ENCODE data around the gene NUDT5.

The NUDT5 gene

GRCh38 chr10:12207114-12207513 lies 11.4 kb upstream of the NUDT5 start:
- POLR2A ChIA-PET: interaction anchor here (0.6 kb wide), 1 partner anchor 72 kb away, joined by 10 read pairs; no protein-coding TSS in a partner anchor
- no peak for DNase-seq (ENCODE audit: extremely low spot score)
- CTCF ChIA-PET: interaction anchor here (1.0 to 1.3 kb wide), 2 partner anchors 15 to 505 kb away, joined by 3 read pairs; no protein-coding TSS in a partner anchor
- no peak for TF ChIP-seq CTCF (IDR thresholded peaks at IDR 0.05; ENCODE audit: control extremely low read depth, extremely low read depth, low read depth, missing control alignments)

- TF ChIP-seq CTCF (IDR thresholded peaks at IDR 0.05; ENCODE audit: control extremely low read depth, extremely low read depth, low read depth, missing control alignments): no peak
- POLR2A ChIA-PET: no interaction called here
- DNase-seq (ENCODE audit: extremely low spot score): no peak
- CTCF ChIA-PET: interaction anchor here (1.7 kb wide), 1 partner anchor 10 kb away, joined by 11 read pairs; no protein-coding TSS in a partner anchor
Measured at GRCh38 chr10:12205082-12205481, 9.4 kb upstream of the NUDT5 start.

GRCh38 chr10:12202226-12202625 lies 6.5 kb upstream of the NUDT5 start:
- ChIA-PET POLR2A (no interaction called here), CTCF (interaction anchor here (1.0 to 1.1 kb wide), 2 partner anchors 9 to 12 kb away, joined by 3 read pairs; no protein-coding TSS in a partner anchor)
- no peak for DNase-seq (ENCODE audit: extremely low spot score)
- no peak for TF ChIP-seq CTCF (IDR thresholded peaks at IDR 0.05; ENCODE audit: control extremely low read depth, extremely low read depth, low read depth, missing control alignments)

- TF ChIP-seq CTCF (IDR thresholded peaks at IDR 0.05; ENCODE audit: control extremely low read depth, extremely low read depth, low read depth, missing control alignments): no peak
- CTCF ChIA-PET: interaction anchor here (1.3 to 2.3 kb wide), 2 partner anchors 13 to 30 kb away, joined by 5 to 21 read pairs; no protein-coding TSS in a partner anchor
- DNase-seq (ENCODE audit: extremely low spot score): no peak
- POLR2A ChIA-PET: interaction anchor here (0.6 kb wide), 1 partner anchor 928 kb away, joined by 3 read pairs; no protein-coding TSS in a partner anchor
Measured at GRCh38 chr10:12201543-12201942, 5.9 kb upstream of the NUDT5 start.

- CTCF ChIA-PET: interaction anchor here (1.3 to 2.3 kb wide), 3 partner anchors 8 to 31 kb away, joined by 5 to 21 read pairs (median 5); no protein-coding TSS in a partner anchor
- TF ChIP-seq CTCF (IDR thresholded peaks at IDR 0.05; ENCODE audit: control extremely low read depth, extremely low read depth, low read depth, missing control alignments): no peak
- no peak for DNase-seq (ENCODE audit: extremely low spot score)
- POLR2A ChIA-PET: interaction anchor here (0.6 kb wide), 1 partner anchor 13 kb away, joined by 3 read pairs; no protein-coding TSS in a partner anchor
Measured at GRCh38 chr10:12200850-12201249, 5.2 kb upstream of the NUDT5 start.

- ChIA-PET CTCF (interaction anchor here (0.7 to 1.3 kb wide), 2 partner anchors 18 kb away, joined by 5 to 6 read pairs; no protein-coding TSS in a partner anchor), POLR2A (no interaction called here)
- no peak for DNase-seq (ENCODE audit: extremely low spot score)
- no peak for TF ChIP-seq CTCF (IDR thresholded peaks at IDR 0.05; ENCODE audit: control extremely low read depth, extremely low read depth, low read depth, missing control alignments)
Measured at GRCh38 chr10:12198156-12198555, 2.5 kb upstream of the NUDT5 start.

Measured in GM10248 (cell line).